HepG2 (cell line): Measurements from ENCODE around the gene CDK10. TPM values are rescaled to one million over a fixed set of nuclear protein-coding genes. Genes with fewer than 3 reads are reported as not detected.

Experiments
- FUBP1 ChIP-seq: sonication (generic); formaldehyde crosslinking; IDR thresholded peaks from 2 replicates; pipeline ENCODE4 v1.5.1; 2020; ENCODE audit warnings: missing genetic modification reagents, mild to moderate bottlenecking, borderline replicate concordance
- GMEB2 ChIP-seq: IDR thresholded peaks from 2 replicates; pipeline ENCODE4 v1.6.1; 2016; ENCODE audit warnings: missing biosample characterization, missing genetic modification reagents, low read depth
- KAT2B ChIP-seq: fragments of 150-350 bp; IDR thresholded peaks from 2 replicates; pipeline ENCODE4 v1.6.1; 2014; ENCODE audit warnings: low read depth, low read length, borderline replicate concordance
- SCMH1 ChIP-seq: sonication (generic); formaldehyde crosslinking; IDR thresholded peaks from 2 replicates; pipeline ENCODE4 v1.9.0; 2021; ENCODE audit warnings: missing genetic modification reagents, mild to moderate bottlenecking, borderline replicate concordance
- ZNF124 ChIP-seq: sonication (generic); formaldehyde crosslinking; IDR thresholded peaks from 2 replicates; pipeline ENCODE4 v1.4.0; 2020; ENCODE audit warnings: missing genetic modification reagents
- ZNF552 ChIP-seq: sonication (generic); formaldehyde crosslinking; IDR thresholded peaks from 2 replicates; pipeline ENCODE4 v1.9.0; 2022; ENCODE audit warnings: missing genetic modification reagents, mild to moderate bottlenecking, borderline replicate concordance
- ZNF598 ChIP-seq: sonication (generic); formaldehyde crosslinking; IDR thresholded peaks from 2 replicates; pipeline ENCODE4 v1.5.1; 2020; ENCODE audit warnings: mild to moderate bottlenecking, missing genetic modification reagents, borderline replicate concordance
- ZNF776 ChIP-seq: sonication (generic); formaldehyde crosslinking; IDR thresholded peaks from 2 replicates; pipeline ENCODE4 v1.4.0; 2020; ENCODE audit warnings: mild to moderate bottlenecking, missing genetic modification reagents
- polyA plus RNA-seq, 8 experiments: library from polyadenylated mRNA; depleted of rRNA in 3 of 8; stranded (reverse) in 7 of 8; unstranded in 1 of 8; fragments of >200 nt; fragmentation: Illumina TruSeq in 4 of 8; extraction: Trizol in 4 of 8; gene quantifications; 2 replicates each; pipeline versions ENCODE4 v1.2.1 to v1.2.3, GENCODE V29; 2011 to 2016; ENCODE audit warnings: low read depth in 4 of 8, missing spikeins in 1 of 8, mixed read lengths in 1 of 8; ENCODE audit not compliant: insufficient read depth in 1 of 8
- total RNA-seq, 5 experiments: library from RNA; depleted of rRNA; stranded (reverse); fragments of >200 nt; fragmentation: Illumina TruSeq; extraction: Trizol; gene quantifications; 2 replicates each; pipeline ENCODE4 v1.2.3, GENCODE V29; 2016; ENCODE audit warnings: low read depth in 1 of 5
- TF ChIP-seq, protein P1 (sequence below), 2 experiments: sonication (generic) in 1 of 2; formaldehyde crosslinking in 1 of 2; IDR thresholded peaks; 2 replicates each; pipeline versions ENCODE4 v1.4.0 to v1.6.1; 2016 to 2020; ENCODE audit warnings: borderline replicate concordance in 1 of 2, low read depth in 1 of 2, mild to moderate bottlenecking in 1 of 2, missing genetic modification reagents in 1 of 2
- TF ChIP-seq, protein P2 (sequence below): sonication (generic); formaldehyde crosslinking; IDR thresholded peaks from 2 replicates; pipeline ENCODE4 v1.5.1; 2020; ENCODE audit warnings: missing genetic modification reagents, mild to moderate bottlenecking, borderline replicate concordance
- TF ChIP-seq, protein P3 (sequence below): sonication (generic); formaldehyde crosslinking; IDR thresholded peaks from 2 replicates; pipeline ENCODE4 v1.9.0; 2021; ENCODE audit warnings: missing genetic modification reagents, mild to moderate bottlenecking, borderline replicate concordance

The CDK10 gene
- total and polyA plus RNA-seq, 2 of the 13 experiments (the other 11 are each of a cell fraction or from before 2014, with no cell fraction given), result 2.5 to 3.9 TPM

DNA sequence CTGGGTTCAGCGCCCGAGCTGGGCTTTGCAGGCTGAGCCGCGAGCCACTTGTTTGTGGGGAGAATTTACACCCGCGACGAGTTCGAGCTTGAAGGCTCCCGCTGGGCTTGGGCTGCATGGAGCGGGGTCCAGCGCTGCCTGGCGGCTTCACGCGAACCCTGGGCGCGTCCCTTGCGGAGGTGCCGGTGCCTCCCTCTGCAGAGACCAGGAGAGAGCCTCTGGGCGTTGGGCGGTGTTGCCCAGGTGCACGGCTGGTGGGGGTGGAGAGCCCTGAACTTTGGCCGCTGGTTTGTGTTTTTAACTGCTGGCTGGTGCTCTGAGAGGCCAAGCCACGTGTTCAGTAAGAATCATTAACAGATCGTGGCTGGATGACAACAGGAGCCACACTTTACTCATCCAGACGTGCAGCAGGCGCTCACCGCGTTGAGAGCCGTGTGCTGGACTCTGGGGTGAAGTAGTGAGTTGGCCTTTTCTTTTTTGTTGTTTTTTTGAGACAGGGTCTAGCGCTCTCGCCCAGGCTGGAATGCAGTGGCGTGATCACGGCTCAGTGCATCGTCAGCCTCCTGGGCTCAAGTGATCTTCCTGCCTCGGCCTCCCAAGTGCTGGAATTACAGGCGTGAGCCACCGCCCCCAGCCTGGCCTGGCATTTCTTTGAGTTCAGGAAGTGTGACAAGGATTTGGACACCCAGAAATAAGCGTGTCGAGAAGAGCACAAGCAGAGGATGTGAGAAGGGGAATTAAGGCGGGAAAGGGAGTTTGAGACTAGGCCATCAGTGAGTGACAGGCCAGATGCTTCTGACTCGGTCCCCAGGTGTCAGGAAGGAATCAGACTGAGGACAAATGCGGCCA, 827 bp downstream of the CDK10 start (continued):
- TF ChIP-seq, protein P1, sequence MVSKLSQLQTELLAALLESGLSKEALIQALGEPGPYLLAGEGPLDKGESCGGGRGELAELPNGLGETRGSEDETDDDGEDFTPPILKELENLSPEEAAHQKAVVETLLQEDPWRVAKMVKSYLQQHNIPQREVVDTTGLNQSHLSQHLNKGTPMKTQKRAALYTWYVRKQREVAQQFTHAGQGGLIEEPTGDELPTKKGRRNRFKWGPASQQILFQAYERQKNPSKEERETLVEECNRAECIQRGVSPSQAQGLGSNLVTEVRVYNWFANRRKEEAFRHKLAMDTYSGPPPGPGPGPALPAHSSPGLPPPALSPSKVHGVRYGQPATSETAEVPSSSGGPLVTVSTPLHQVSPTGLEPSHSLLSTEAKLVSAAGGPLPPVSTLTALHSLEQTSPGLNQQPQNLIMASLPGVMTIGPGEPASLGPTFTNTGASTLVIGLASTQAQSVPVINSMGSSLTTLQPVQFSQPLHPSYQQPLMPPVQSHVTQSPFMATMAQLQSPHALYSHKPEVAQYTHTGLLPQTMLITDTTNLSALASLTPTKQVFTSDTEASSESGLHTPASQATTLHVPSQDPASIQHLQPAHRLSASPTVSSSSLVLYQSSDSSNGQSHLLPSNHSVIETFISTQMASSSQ (IDR thresholded peaks at IDR 0.05; ENCODE audit: low read depth), result peak; percentile 94
- TF ChIP-seq, protein P1 (CRISPR knock-in tag; IDR thresholded peaks at IDR 0.05; ENCODE audit: borderline replicate concordance), result peak; percentile 99
- TF ChIP-seq, protein P2, sequence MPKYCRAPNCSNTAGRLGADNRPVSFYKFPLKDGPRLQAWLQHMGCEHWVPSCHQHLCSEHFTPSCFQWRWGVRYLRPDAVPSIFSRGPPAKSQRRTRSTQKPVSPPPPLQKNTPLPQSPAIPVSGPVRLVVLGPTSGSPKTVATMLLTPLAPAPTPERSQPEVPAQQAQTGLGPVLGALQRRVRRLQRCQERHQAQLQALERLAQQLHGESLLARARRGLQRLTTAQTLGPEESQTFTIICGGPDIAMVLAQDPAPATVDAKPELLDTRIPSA (CRISPR knock-in tag), result peak; percentile 93; the same call in 1 of the 2 replicates
- TF ChIP-seq ZNF552 (CRISPR knock-in tag), result peak; percentile 90; the same call in 1 of the 2 replicates
- no peak for TF ChIP-seq KAT2B
- TF ChIP-seq ZNF124 (CRISPR knock-in tag), result peak; percentile 98
- no peak for TF ChIP-seq SCMH1 (CRISPR knock-in tag)
- TF ChIP-seq FUBP1 (CRISPR knock-in tag), result peak; percentile 97
- 0 out of 2 replicates have a peak, but pooled peaks have one; percentile 11 for TF ChIP-seq GMEB2 (CRISPR knock-in tag)
- peak; percentile 98 for TF ChIP-seq ZNF776 (CRISPR knock-in tag)
- TF ChIP-seq ZNF598 (CRISPR knock-in tag), result peak; percentile 99
- TF ChIP-seq, protein P3, sequence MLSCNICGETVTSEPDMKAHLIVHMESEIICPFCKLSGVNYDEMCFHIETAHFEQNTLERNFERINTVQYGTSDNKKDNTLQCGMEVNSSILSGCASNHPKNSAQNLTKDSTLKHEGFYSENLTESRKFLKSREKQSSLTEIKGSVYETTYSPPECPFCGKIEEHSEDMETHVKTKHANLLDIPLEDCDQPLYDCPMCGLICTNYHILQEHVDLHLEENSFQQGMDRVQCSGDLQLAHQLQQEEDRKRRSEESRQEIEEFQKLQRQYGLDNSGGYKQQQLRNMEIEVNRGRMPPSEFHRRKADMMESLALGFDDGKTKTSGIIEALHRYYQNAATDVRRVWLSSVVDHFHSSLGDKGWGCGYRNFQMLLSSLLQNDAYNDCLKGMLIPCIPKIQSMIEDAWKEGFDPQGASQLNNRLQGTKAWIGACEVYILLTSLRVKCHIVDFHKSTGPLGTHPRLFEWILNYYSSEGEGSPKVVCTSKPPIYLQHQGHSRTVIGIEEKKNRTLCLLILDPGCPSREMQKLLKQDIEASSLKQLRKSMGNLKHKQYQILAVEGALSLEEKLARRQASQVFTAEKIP (CRISPR knock-in tag), result no peak
